Mucosa of gallbladder (tissue), 1 donor: ENCODE measurements around the gene SH3RF2. TPM values are rescaled to one million over a fixed set of nuclear protein-coding genes. Genes with fewer than 3 reads are reported as not detected.
A peak's percentile ranks its signal among the peaks of the same experiment; 100 is the strongest.
"Not testable (repeated sequence)": the region's sequence is repeated elsewhere in the genome, so short reads cannot be mapped to it uniquely, and the experiment has no call there.

ENCODE experiments used
- DNase-seq: peaks from one replicate; pipeline ENCODE4 v3.0.0-alpha.2; 2020; ENCODE audit warnings: low spot score
- total RNA-seq: library from RNA; stranded (reverse); gene quantifications from one replicate; pipeline ENCODE4 v1.2.1, GENCODE V29; 2021
- donor health status: DM: no; HTN: no; CAD: no.

Gene SH3RF2
- total RNA-seq = 106 TPM

- DNase-seq = peak; percentile 75
These were observed at the start of gene SH3RF2 for GRCh38 chr5:145936401-145937131. Gene SH3RF2 (plus strand): TSS chr5:145936578. CDS start chr5:145937929, 1,351 bp downstream.

GRCh38 chr5:145887217-145887616 is 49.2 kb upstream of the SH3RF2 start:
- no peak for DNase-seq

- DNase-seq = peak; percentile 71
These were observed 48.3 kb upstream of the SH3RF2 start for GRCh38 chr5:145887976-145888574.

GRCh38 chr5:145889611-145890010 is 46.8 kb upstream of the SH3RF2 start:
- no peak for DNase-seq

GRCh38 chr5:145891378-145891777 is 45.0 kb upstream of the SH3RF2 start:
- DNase-seq = not testable (repeated sequence)

- DNase-seq = no peak
These were observed 38.2 kb upstream of the SH3RF2 start for GRCh38 chr5:145898171-145898570.

GRCh38 chr5:145902421-145902820 is 34.0 kb upstream of the SH3RF2 start:
- DNase-seq = no peak

GRCh38 chr5:145903113-145903512 is 33.3 kb upstream of the SH3RF2 start:
- no peak for DNase-seq

- no peak for DNase-seq
These were observed 32.5 kb upstream of the SH3RF2 start for GRCh38 chr5:145903867-145904266.

GRCh38 chr5:145904743-145905142 is 31.6 kb upstream of the SH3RF2 start:
- no peak for DNase-seq

GRCh38 chr5:145906401-145906800 is 30.0 kb upstream of the SH3RF2 start:
- DNase-seq = no peak

- no peak for DNase-seq
These were observed 28.0 kb upstream of the SH3RF2 start for GRCh38 chr5:145908206-145908960.

- DNase-seq = no peak
These were observed 25.2 kb upstream of the SH3RF2 start for GRCh38 chr5:145911164-145911563.

- DNase-seq = no peak
These were observed 24.4 kb upstream of the SH3RF2 start for GRCh38 chr5:145912019-145912418.

- no peak for DNase-seq
These were observed 23.8 kb upstream of the SH3RF2 start for GRCh38 chr5:145912594-145912993.

GRCh38 chr5:145913701-145914100 is 22.7 kb upstream of the SH3RF2 start:
- no peak for DNase-seq

GRCh38 chr5:145915970-145916638 is 20.3 kb upstream of the SH3RF2 start:
- no peak for DNase-seq

GRCh38 chr5:145917288-145917687 is 19.1 kb upstream of the SH3RF2 start:
- DNase-seq = no peak

GRCh38 chr5:145918397-145918796 is 18.0 kb upstream of the SH3RF2 start:
- DNase-seq = no peak

GRCh38 chr5:145919413-145919812 is 17.0 kb upstream of the SH3RF2 start:
- DNase-seq = no peak

- DNase-seq = no peak
These were observed 15.7 kb upstream of the SH3RF2 start for GRCh38 chr5:145920542-145921210.

- no peak for DNase-seq
These were observed 15.2 kb upstream of the SH3RF2 start for GRCh38 chr5:145921211-145921610.
